HEK293T (cell line): Measurements from ENCODE around the gene LYPD5.

Experiments
- ELF4 ChIP-seq: fragments of 450-650 bp; IDR thresholded peaks from 2 replicates; pipeline ENCODE4 v1.6.1; 2017; ENCODE audit warnings: antibody characterized with exemption
- FOXA1 ChIP-seq: fragments of 450-650 bp; IDR thresholded peaks from 2 replicates; pipeline ENCODE4 v1.6.1; 2016; ENCODE audit warnings: mild to moderate bottlenecking
- L3MBTL2 ChIP-seq: fragments of 450-650 bp; conservative IDR thresholded peaks from 2 replicates; pipeline ENCODE4 v1.6.1; 2016; ENCODE audit warnings: mild to moderate bottlenecking
- SUZ12 ChIP-seq: fragments of 450-650 bp; IDR thresholded peaks from 2 replicates; pipeline ENCODE4 v1.6.1; 2016; ENCODE audit warnings: mild to moderate bottlenecking
- ZNF384 ChIP-seq: fragments of 450-650 bp; IDR thresholded peaks from 2 replicates; pipeline ENCODE4 v1.6.1; 2016

DNA sequence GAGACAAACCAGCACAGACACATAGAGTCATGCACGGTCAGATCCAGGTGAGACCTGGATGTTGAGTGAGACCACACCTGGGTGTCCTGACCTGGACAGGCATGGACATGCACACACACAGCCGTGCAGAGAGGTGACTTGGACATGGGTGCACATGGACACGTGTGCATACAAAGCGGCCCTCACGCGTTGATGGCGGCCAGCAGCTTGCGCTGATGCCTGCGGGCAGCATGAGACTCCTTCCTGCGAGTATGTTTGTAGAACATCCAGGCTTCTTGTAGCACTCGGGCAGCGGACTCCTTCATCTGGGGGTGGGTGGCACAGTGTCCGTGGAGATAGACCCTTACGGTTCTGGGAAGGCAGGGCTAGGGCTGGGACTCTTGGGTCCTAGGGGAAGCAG lies 33.0 kb downstream of the LYPD5 start:
- no peak for TF ChIP-seq FOXA1
- no peak for TF ChIP-seq ELF4
- TF ChIP-seq L3MBTL2 = no peak
- TF ChIP-seq ZNF384 = no peak
- TF ChIP-seq SUZ12 = no peak
